Sigmoid colon (tissue), 4 donors: ENCODE results near the gene ADGRV1.

ENCODE experiments used
- CTCF ChIP-seq, 4 experiments: fragments of 450-650 bp in 3 of 4; fragments of 200-600 bp in 1 of 4; IDR thresholded peaks; one replicate each; pipeline ENCODE4 v1.5.1; 2016 to 2019; ENCODE audit warnings: antibody characterized with exemption in 4 of 4, mild to moderate bottlenecking in 3 of 4, moderate library complexity in 2 of 4
- EP300 ChIP-seq, 4 donors: sonication (generic); formaldehyde crosslinking; IDR thresholded peaks; one replicate each; pipeline ENCODE4 v1.6.1; 2017; ENCODE audit warnings: antibody characterized with exemption in 4 of 4
- POLR2A ChIP-seq, 2 donors: fragments of 450-650 bp; IDR thresholded peaks; one replicate each; pipeline ENCODE4 v1.6.1; 2016; ENCODE audit warnings: antibody characterized with exemption in 2 of 2, mild to moderate bottlenecking in 2 of 2, moderate library complexity in 2 of 2
- POLR2AphosphoS5 ChIP-seq, 4 donors: sonication (generic); formaldehyde crosslinking; IDR thresholded peaks; one replicate each; pipeline ENCODE4 v1.6.1; 2017; ENCODE audit warnings: antibody characterized with exemption in 4 of 4

- TF ChIP-seq CTCF (IDR thresholded peaks at IDR 0.05) = no peak
- TF ChIP-seq EP300 (IDR thresholded peaks at IDR 0.05) = no peak
- no peak for TF ChIP-seq POLR2AphosphoS5 (IDR thresholded peaks at IDR 0.05)
- TF ChIP-seq POLR2A (IDR thresholded peaks at IDR 0.05) = no peak
These were observed 586.1 kb downstream of the ADGRV1 start for GRCh38 chr5:91144491-91145332.
